A673 (cell line): ENCODE results near the gene CKAP2.
"Not testable (repeated sequence)": the region's sequence is repeated elsewhere in the genome, so short reads cannot be mapped to it uniquely, and the experiment has no call there.

ENCODE experiments used
- CTCF ChIP-seq: fragments of 300-800, 200-600 bp; sonication (generic); conservative IDR thresholded peaks from 2 replicates; pipeline ENCODE4 v1.5.1; 2017; ENCODE audit warnings: low read depth, mild to moderate bottlenecking, antibody characterized with exemption, low read length, moderate library complexity, mixed read lengths
- EZH2 ChIP-seq: fragments of 200-600 bp; sonication (generic); IDR thresholded peaks from 2 replicates; pipeline ENCODE4 v1.6.1; 2017; ENCODE audit warnings: borderline replicate concordance, low read depth, mild to moderate bottlenecking, mixed read lengths, antibody characterized with exemption, low read length; ENCODE audit not compliant: poor library complexity, severe bottlenecking

- TF ChIP-seq CTCF, EZH2: not testable (repeated sequence)
These were observed 35.7 kb downstream of the CKAP2 start for GRCh38 chr13:52491015-52491414.
